Measurements from ENCODE around the gene ACBD6.

- TF ChIP-seq CTCF (IDR thresholded peaks at IDR 0.05; ENCODE audit: insufficient read depth, low read depth, low read length) (no peak), EZH2 (IDR thresholded peaks at IDR 0.05; ENCODE audit: insufficient read depth, low read length) (no peak)
Measured at GRCh38 chr1:180238675-180239074, 263.7 kb downstream of the ACBD6 start.

Measured in astrocyte (in vitro differentiated cells and primary cell).